Stimulated activated CD8-positive, alpha-beta memory T cell treated with anti-CD3 and anti-CD28 coated beads, Interleukin-12 subunit alpha, Interleukin-12 subunit beta, amount 100 ng/mL, for 4 hours (primary cell): Measurements from ENCODE around the gene PPP1R12A.

Experiments
- DNase-seq: peaks from one replicate; pipeline ENCODE4 v3.0.0-alpha.2; 2020; ENCODE audit warnings: low read depth

Gene PPP1R12A

GRCh38 chr12:79766705-79767464 is 168.0 kb downstream of the PPP1R12A start:
- no peak for DNase-seq

- DNase-seq: no peak
Measured at GRCh38 chr12:79765157-79765556, 169.7 kb downstream of the PPP1R12A start.

GRCh38 chr12:79764641-79765040 is 170.3 kb downstream of the PPP1R12A start:
- no peak for DNase-seq

DNA sequence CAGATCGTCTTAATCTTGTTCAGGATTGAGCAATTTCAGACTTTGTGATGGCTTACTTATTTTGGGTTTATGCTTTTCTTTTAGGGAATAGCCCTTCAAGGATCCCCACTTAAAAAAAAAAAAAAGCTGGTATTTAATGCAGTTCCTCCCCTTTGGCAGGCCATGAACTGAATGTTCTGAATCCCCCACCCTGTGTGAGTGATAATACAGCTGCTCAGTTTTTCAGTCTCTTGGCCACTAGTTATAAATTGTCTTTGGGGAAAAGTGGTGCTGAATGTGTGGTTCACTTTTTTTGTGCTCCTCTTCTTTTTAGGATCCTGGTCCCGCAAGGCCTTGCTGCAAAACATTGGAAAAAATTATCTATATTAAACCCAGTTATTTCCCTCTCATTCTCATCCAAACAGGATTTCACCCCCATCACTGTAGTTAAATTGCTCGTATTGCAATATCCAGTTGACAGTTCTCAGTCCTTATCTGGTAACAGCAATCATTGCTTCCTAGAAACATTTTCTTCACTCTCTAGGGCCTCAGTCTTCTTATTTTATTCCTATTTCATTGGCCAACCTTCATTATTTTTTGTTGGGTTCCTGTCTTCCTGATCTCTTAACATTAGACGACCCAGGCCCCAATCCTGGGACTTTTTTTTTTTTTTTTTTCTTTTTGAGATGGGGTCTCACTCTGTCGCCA is 171.0 kb downstream of the PPP1R12A start:
- no peak for DNase-seq

GRCh38 chr12:79761341-79761740 is 173.6 kb downstream of the PPP1R12A start:
- DNase-seq: no peak

DNA sequence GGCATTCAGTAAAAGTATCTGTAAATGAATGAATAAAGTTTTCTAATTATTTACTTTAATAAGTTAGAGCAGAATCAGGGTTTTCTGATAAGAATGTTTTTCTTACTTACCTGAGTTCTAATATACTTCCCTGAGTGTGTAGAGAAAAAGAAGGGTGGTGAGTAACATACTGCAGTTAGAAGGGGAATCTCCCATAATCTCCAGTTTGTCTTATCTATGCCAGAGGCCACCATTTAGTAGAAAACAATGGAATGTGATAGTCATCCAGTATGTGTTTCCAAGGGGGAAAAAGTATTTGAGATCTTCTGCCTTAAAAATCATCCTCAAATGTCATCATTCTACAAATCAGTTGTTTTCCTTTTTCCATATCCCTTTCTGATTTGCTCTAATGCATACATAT is 187.6 kb downstream of the PPP1R12A start:
- DNase-seq: no peak

- DNase-seq: no peak
Measured at GRCh38 chr12:79737875-79738718, 196.8 kb downstream of the PPP1R12A start.

- no peak for DNase-seq
Measured at GRCh38 chr12:79732638-79733037, 202.3 kb downstream of the PPP1R12A start.

DNA sequence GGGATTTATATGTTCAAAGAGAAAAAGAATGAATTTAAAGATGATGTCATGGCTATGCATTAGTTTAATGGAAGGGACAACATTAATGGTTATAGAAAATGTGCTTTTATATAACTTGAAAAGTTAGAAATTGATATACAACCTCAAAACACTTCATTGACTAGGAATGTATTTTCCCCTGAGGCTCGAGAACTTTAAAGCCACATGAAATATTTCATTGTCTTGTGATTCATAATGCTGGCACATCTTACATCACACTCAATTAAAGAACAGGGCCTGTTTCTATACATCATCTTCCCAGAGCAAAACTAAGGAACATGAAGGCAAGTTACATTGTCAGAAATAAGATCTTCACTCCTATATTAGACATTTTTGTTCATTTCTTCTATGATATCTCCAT is 208.9 kb downstream of the PPP1R12A start:
- DNase-seq: no peak
